Karpas-422 (cell line): ENCODE measurements around the gene ST6GALNAC4. TPM values are rescaled to one million over a fixed set of nuclear protein-coding genes. Genes with fewer than 3 reads are reported as not detected.
A peak's percentile ranks its signal among the peaks of the same experiment; 100 is the strongest.

Experiments
- DNase-seq: peaks from one replicate; pipeline ENCODE4 v3.0.0-alpha.2; 2015
- H2AFZ ChIP-seq: fragments of 200-600 bp; sonication (generic); 2 replicates; pipeline ENCODE4 v1.6.1; 2014; ENCODE audit warnings: antibody characterized with exemption, low read length, mixed read lengths
- H3K27ac ChIP-seq: fragments of 200-600 bp; sonication (generic); 2 replicates; pipeline ENCODE4 v1.5.1; 2014; ENCODE audit warnings: mild to moderate bottlenecking, low read length, moderate library complexity
- H3K27me3 ChIP-seq: fragments of 200-600 bp; sonication (generic); 2 replicates; pipeline ENCODE4 v1.6.1; 2014; ENCODE audit warnings: low read length, mixed read lengths
- H3K36me3 ChIP-seq: fragments of 200-600 bp; sonication (generic); 2 replicates; pipeline ENCODE4 v1.6.1; 2014; ENCODE audit warnings: low read length, mixed read lengths; ENCODE audit not compliant: insufficient read depth
- H3K4me1 ChIP-seq: fragments of 200-600 bp; sonication (generic); 2 replicates; pipeline ENCODE4 v1.6.1; 2014; ENCODE audit warnings: mild to moderate bottlenecking, low read length, mixed read lengths
- H3K4me2 ChIP-seq: fragments of 200-600 bp; sonication (generic); 2 replicates; pipeline ENCODE4 v1.6.1; 2014; ENCODE audit warnings: low read length, low read depth, mild to moderate bottlenecking; ENCODE audit not compliant: poor library complexity, severe bottlenecking
- H3K4me3 ChIP-seq: fragments of 200-600 bp; sonication (generic); 2 replicates; pipeline ENCODE4 v1.5.1; 2014; ENCODE audit warnings: mild to moderate bottlenecking, antibody characterized with exemption, low read length, mixed read lengths
- H3K79me2 ChIP-seq: fragments of 200-600 bp; sonication (generic); 2 replicates; pipeline ENCODE4 v1.6.1; 2014; ENCODE audit warnings: mild to moderate bottlenecking, low read length, mixed read lengths
- H3K9ac ChIP-seq: fragments of 200-600 bp; sonication (generic); 2 replicates; pipeline ENCODE4 v1.6.0; 2014; ENCODE audit warnings: low read length
- H3K9me2 ChIP-seq: fragments of 200-600 bp; sonication (generic), shearing (Covaris generic); replicated peaks from 2 replicates; pipeline ENCODE4 v1.6.0; 2014; ENCODE audit warnings: mild to moderate bottlenecking, low read length, moderate library complexity; ENCODE audit not compliant: insufficient read depth
- H3K9me3 ChIP-seq: fragments of 300-700, 200-600 bp; sonication (generic); 2 replicates; pipeline ENCODE4 v1.6.1; 2014; ENCODE audit warnings: low read length, mixed read lengths
- H4K20me1 ChIP-seq: fragments of 200-600 bp; sonication (generic); 2 replicates; pipeline ENCODE4 v1.6.1; 2014; ENCODE audit warnings: mild to moderate bottlenecking, antibody characterized with exemption, low read length, low read depth; ENCODE audit not compliant: insufficient read depth
- total RNA-seq: library from RNA; depleted of rRNA; stranded (reverse); fragments of >200 nt; shearing (Covaris generic); gene quantifications from 2 replicates; pipeline ENCODE4 v1.2.3, GENCODE V29; 2014; ENCODE audit warnings: low replicate concordance

The ST6GALNAC4 gene
- total RNA-seq, 1 experiment from 2014 or later = 23.5 TPM

GRCh38 chr9:127892831-127893230 lies 24.0 kb downstream of the ST6GALNAC4 start:
- no peak overlapping the region for H3K4me3 ChIP-seq
- H3K9ac ChIP-seq = no peak overlapping the region
- H3K36me3 ChIP-seq = peaks cover 57% of the 10 kb centered on the region
- H4K20me1 ChIP-seq = peaks cover 4% of the 10 kb centered on the region; the same call in 1 of the 2 replicates
- peaks cover 16% of the 10 kb centered on the region for H3K79me2 ChIP-seq
- no peak overlapping the region for H2AFZ ChIP-seq
- no peaks in the 10 kb centered on the region for H3K9me2 ChIP-seq
- peaks cover 9% of the 10 kb centered on the region for H3K4me1 ChIP-seq
- no peaks in the 10 kb centered on the region for H3K27me3 ChIP-seq
- H3K4me2 ChIP-seq = no peak overlapping the region
- H3K9me3 ChIP-seq = peaks cover 5% of the 10 kb centered on the region
- no peak overlapping the region for H3K27ac ChIP-seq
- no peak for DNase-seq

- Histone ChIP-seq H3K4me3 (no peak overlapping the region), H4K20me1 (no peaks in the 10 kb centered on the region), H3K27ac (no peak overlapping the region), H2AFZ (no peak overlapping the region), H3K36me3 (peaks cover 46% of the 10 kb centered on the region), H3K9me2 (no peaks in the 10 kb centered on the region), H3K4me2 (no peak overlapping the region), H3K4me1 (no peaks in the 10 kb centered on the region), H3K9me3 (peaks cover 5% of the 10 kb centered on the region), H3K79me2 (no peaks in the 10 kb centered on the region), H3K27me3 (no peaks in the 10 kb centered on the region), H3K9ac (no peak overlapping the region)
- no peak for DNase-seq
Observed at GRCh38 chr9:127890053-127890452, 26.8 kb downstream of the ST6GALNAC4 start.

GRCh38 chr9:127887792-127888191 lies 29.0 kb downstream of the ST6GALNAC4 start:
- Histone ChIP-seq H3K36me3 (peaks cover 24% of the 10 kb centered on the region), H4K20me1 (no peaks in the 10 kb centered on the region), H3K4me3 (no peak overlapping the region), H3K27ac (no peak overlapping the region), H3K9ac (no peak overlapping the region), H3K9me2 (no peaks in the 10 kb centered on the region), H3K79me2 (no peaks in the 10 kb centered on the region), H3K4me1 (no peaks in the 10 kb centered on the region), H3K9me3 (no peaks in the 10 kb centered on the region), H3K27me3 (no peaks in the 10 kb centered on the region), H3K4me2 (no peak overlapping the region), H2AFZ (no peak overlapping the region)
- DNase-seq = no peak

- Histone ChIP-seq H3K4me2 (no peak overlapping the region), H3K4me1 (no peaks in the 10 kb centered on the region), H3K4me3 (no peak overlapping the region), H3K9me2 (no peaks in the 10 kb centered on the region), H3K9me3 (no peaks in the 10 kb centered on the region), H3K27ac (no peak overlapping the region), H3K36me3 (peaks cover 16% of the 10 kb centered on the region), H4K20me1 (no peaks in the 10 kb centered on the region), H3K9ac (no peak overlapping the region), H2AFZ (no peak overlapping the region), H3K79me2 (no peaks in the 10 kb centered on the region), H3K27me3 (no peaks in the 10 kb centered on the region)
- peak; percentile 56 for DNase-seq
Observed at GRCh38 chr9:127886401-127886972, 30.4 kb downstream of the ST6GALNAC4 start.

DNA sequence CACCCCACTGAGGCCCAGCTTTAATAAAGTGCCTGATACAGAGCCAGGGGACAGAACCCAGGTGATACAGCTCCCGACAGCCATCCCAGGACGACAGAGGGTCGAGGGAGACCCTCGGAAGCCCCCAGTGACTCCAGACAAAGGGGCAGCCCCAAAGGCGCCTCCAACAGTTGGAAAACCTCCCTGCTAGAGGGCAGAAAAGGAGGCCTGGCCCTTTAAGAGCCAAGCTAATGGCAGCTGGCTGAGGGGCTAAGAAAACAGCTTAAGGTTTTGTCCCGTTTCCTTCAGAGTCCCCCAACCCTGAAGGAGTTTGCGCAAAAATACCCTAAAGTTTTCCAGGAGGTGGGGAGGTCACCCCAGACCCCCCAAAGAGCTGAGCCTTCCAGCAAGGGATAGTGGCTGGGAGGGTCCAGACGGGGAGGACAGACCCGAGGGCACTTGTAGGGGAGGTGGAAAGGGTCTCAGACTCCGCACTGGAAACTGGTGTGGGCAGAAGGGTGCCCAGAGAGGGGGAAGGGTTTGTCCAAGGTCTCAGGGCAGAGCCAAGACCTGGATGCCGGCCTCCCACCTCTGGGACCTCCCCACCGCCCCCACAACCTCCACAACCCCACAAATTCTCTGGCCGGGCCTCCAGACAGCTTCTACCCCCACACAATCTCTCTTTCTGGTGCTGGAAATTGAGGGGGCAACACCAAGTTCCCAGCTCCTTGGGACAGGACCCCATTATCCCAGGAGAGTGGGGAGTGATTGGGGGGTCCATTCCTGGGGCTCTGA lies 31.1 kb downstream of the ST6GALNAC4 start:
- no peaks in the 10 kb centered on the region for H3K4me1 ChIP-seq
- H4K20me1 ChIP-seq = no peaks in the 10 kb centered on the region
- no peak for DNase-seq
- no peak overlapping the region for H3K4me3 ChIP-seq
- H3K27me3 ChIP-seq = no peaks in the 10 kb centered on the region
- H3K9me3 ChIP-seq = no peaks in the 10 kb centered on the region
- H3K27ac ChIP-seq = no peak overlapping the region
- no peak overlapping the region for H2AFZ ChIP-seq
- no peaks in the 10 kb centered on the region for H3K79me2 ChIP-seq
- H3K9ac ChIP-seq = no peak overlapping the region
- no peak overlapping the region for H3K4me2 ChIP-seq
- H3K36me3 ChIP-seq = peaks cover 12% of the 10 kb centered on the region
- no peaks in the 10 kb centered on the region for H3K9me2 ChIP-seq

DNA sequence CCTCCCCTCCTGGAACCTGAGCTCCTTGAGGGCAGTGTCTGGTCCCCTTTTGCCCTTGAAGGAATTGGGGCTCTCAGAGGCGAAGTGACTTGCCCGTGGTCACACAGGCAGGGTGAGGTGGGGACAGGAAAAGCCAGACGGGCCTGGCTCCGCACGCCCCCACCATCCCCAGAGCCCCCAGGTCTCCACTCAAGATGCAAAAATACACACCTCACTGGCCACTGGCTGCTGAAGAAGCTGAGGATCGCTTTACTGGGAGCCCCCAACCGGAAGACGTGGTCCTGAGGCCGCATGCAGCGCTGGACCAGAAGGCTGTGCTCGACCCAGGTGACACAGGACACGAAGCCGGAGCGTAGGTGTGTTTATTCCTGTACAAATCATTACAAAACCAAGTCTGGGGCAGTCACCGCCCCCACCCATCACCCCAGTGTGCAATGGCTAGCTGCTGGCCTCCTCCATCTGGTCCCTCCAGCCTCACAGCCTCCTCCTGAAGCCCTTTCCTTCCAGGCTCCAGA lies 31.8 kb downstream of the ST6GALNAC4 start:
- Histone ChIP-seq H3K4me2 (no peak overlapping the region), H3K4me1 (no peaks in the 10 kb centered on the region), H4K20me1 (no peaks in the 10 kb centered on the region), H3K9ac (no peak overlapping the region), H3K27ac (no peak overlapping the region), H3K9me2 (no peaks in the 10 kb centered on the region), H3K79me2 (no peaks in the 10 kb centered on the region), H3K4me3 (no peak overlapping the region), H3K9me3 (no peaks in the 10 kb centered on the region), H2AFZ (no peak overlapping the region), H3K36me3 (peaks cover 11% of the 10 kb centered on the region), H3K27me3 (no peaks in the 10 kb centered on the region)
- no peak for DNase-seq

DNA sequence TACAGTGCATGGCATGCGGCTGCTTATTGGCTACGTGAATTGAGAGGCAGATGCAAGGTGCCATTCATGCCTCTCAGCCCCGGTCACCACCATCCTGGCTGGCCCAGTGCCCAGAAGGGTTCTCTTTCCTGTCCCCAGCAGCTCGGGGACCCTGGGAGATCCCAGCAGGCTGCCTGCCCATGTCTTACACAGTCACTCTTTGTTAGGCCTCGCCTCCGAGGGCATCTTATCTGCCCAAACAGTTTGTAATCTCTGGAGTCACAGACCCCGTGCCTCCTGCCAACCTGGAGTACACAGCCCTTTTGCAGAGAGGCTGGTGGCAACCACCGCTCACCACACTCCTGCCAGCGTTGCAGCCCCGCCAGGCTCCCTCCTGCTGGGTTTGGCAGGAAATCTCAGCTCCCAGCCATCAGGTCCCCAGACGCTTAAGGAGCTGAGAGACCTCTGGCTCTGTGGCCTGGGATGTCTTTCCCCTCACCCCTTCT lies 32.4 kb downstream of the ST6GALNAC4 start:
- H3K27ac ChIP-seq = no peak overlapping the region
- no peaks in the 10 kb centered on the region for H3K9me3 ChIP-seq

GRCh38 chr9:127883959-127884358 lies 32.9 kb downstream of the ST6GALNAC4 start:
- no peak overlapping the region for H3K4me2 ChIP-seq
- peaks cover 11% of the 10 kb centered on the region for H3K36me3 ChIP-seq
- no peak overlapping the region for H2AFZ ChIP-seq
- DNase-seq = no peak
- 0 out of 2 replicates have a peak, but pooled peaks cover 1% of the 10 kb centered on the region for H3K4me1 ChIP-seq
- H3K4me3 ChIP-seq = no peak overlapping the region
- H3K27me3 ChIP-seq = no peaks in the 10 kb centered on the region
- H3K9me2 ChIP-seq = no peaks in the 10 kb centered on the region
- H3K79me2 ChIP-seq = no peaks in the 10 kb centered on the region
- no peak overlapping the region for H3K9ac ChIP-seq
- no peak overlapping the region for H3K27ac ChIP-seq
- H4K20me1 ChIP-seq = no peaks in the 10 kb centered on the region
- no peaks in the 10 kb centered on the region for H3K9me3 ChIP-seq

More for the DNA sequence above, 32.4 kb downstream of the ST6GALNAC4 start:
- Histone ChIP-seq H3K4me1 (no peaks in the 10 kb centered on the region), H4K20me1 (no peaks in the 10 kb centered on the region), H3K9ac (no peak overlapping the region), H3K4me3 (no peak overlapping the region), H3K9me2 (no peaks in the 10 kb centered on the region), H3K27me3 (no peaks in the 10 kb centered on the region), H3K79me2 (no peaks in the 10 kb centered on the region), H3K4me2 (no peak overlapping the region), H2AFZ (no peak overlapping the region), H3K36me3 (peaks cover 11% of the 10 kb centered on the region)
- DNase-seq = no peak
